RWPE1 (cell line): Measurements from ENCODE around the gene NXPH3.

ENCODE experiments used
- CTCF ChIA-PET: fragments of 350-600 bp; sonication (Branson Sonifier 250); formaldehyde crosslinking; extraction: SDS; loops from one replicate; lab custom pipeline; 2021; lab: Yijun Ruan, JAX
- POLR2A ChIA-PET: fragments of 400-600 bp; formaldehyde crosslinking; extraction: SDS; loops from one replicate; lab custom pipeline; 2020; ENCODE audit warnings: antibody characterized with exemption; ENCODE audit not compliant: low non-redundant PET; lab: Yijun Ruan, JAX
- DNase-seq: peaks from one replicate; pipeline ENCODE4 v3.0.0; 2012; ENCODE audit warnings: low spot score
- H3K27ac ChIP-seq: fragments of 450-650 bp; 2 replicates; pipeline ENCODE4 v1.5.1; 2017
- CTCF ChIP-seq: fragments of 450-650 bp; conservative IDR thresholded peaks from 2 replicates; pipeline ENCODE4 v1.5.1; 2017; ENCODE audit warnings: low read depth, mild to moderate bottlenecking

NXPH3 gene

GRCh38 chr17:49588726-49589576 is 13.3 kb downstream of the NXPH3 start:
- CTCF ChIA-PET, result interaction anchor here (1.6 kb wide), 1 partner anchor 32 kb away, joined by 3 read pairs; no protein-coding TSS in a partner anchor

GRCh38 chr17:49589577-49589927 is 13.9 kb downstream of the NXPH3 start:
- no peak for DNase-seq
- POLR2A ChIA-PET, result no interaction called here
- no peak overlapping the region for H3K27ac ChIP-seq
- TF ChIP-seq CTCF, result no peak
- CTCF ChIA-PET, result no interaction called here

More at GRCh38 chr17:49588726-49589576, 13.3 kb downstream of the NXPH3 start:
- DNase-seq, result no peak
- POLR2A ChIA-PET, result no interaction called here
- peak overlapping the region; percentile 17 for H3K27ac ChIP-seq
- TF ChIP-seq CTCF, result no peak

- no peak for DNase-seq
- TF ChIP-seq CTCF, result no peak
- CTCF ChIA-PET, result interaction anchor here (0.6 kb wide), 1 partner anchor 15 kb away, joined by 3 read pairs; the partner anchor contains the start of gene NXPH3
- H3K27ac ChIP-seq, result no peak overlapping the region
- POLR2A ChIA-PET, result no interaction called here
Measured at GRCh38 chr17:49590874-49591273, 15.2 kb downstream of the NXPH3 start.

- no peak overlapping the region for H3K27ac ChIP-seq
- ChIA-PET POLR2A (no interaction called here), CTCF (interaction anchor here (0.8 kb wide), 1 partner anchor 104 kb away, joined by 4 read pairs; no protein-coding TSS in a partner anchor)
- TF ChIP-seq CTCF, result no peak
- DNase-seq, result no peak
Measured at GRCh38 chr17:49592263-49592662, 16.6 kb downstream of the NXPH3 start.

- H3K27ac ChIP-seq, result no peak overlapping the region
- TF ChIP-seq CTCF, result no peak
- ChIA-PET CTCF (interaction anchor here (0.6 kb wide), 1 partner anchor 366 kb away, joined by 3 read pairs; no protein-coding TSS in a partner anchor), POLR2A (no interaction called here)
- DNase-seq, result no peak
Measured at GRCh38 chr17:49595328-49595727, 19.7 kb downstream of the NXPH3 start.

- H3K27ac ChIP-seq, result no peak overlapping the region
- TF ChIP-seq CTCF, result no peak
- DNase-seq, result no peak
- CTCF ChIA-PET, result no interaction called here
- POLR2A ChIA-PET, result no interaction called here
Measured at GRCh38 chr17:49595980-49596379, 20.3 kb downstream of the NXPH3 start.
